Body of pancreas (tissue), 4 donors: ENCODE results near the gene RFTN2. TPM values are rescaled to one million over a fixed set of nuclear protein-coding genes. Genes with fewer than 3 reads are reported as not detected.

Source experiments
- ATAC-seq: fragments of 150-250 bp; one replicate; pipeline ENCODE4 v1.9.1; 2016
- DNase-seq, 4 donors: peaks; one replicate each; pipeline ENCODE4 v3.0.0-alpha.2; 2019
- H3K27ac ChIP-seq, 4 donors: fragments of 200-600 bp; sonication (generic); 1 replicate in 3 of 4; 2 replicates in 1 of 4; pipeline versions ENCODE4 v1.5.1 to v1.6.1; 2016 to 2019; ENCODE audit warnings: mild to moderate bottlenecking in 1 of 4, mixed read lengths in 1 of 4, moderate library complexity in 1 of 4
- H3K27me3 ChIP-seq, 2 donors: fragments of 200-600 bp; sonication (generic); one replicate each; pipeline ENCODE4 v1.6.0; 2016; ENCODE audit warnings: mild to moderate bottlenecking in 1 of 2
- H3K36me3 ChIP-seq, 2 donors: fragments of 200-600 bp; sonication (generic); replicated peaks in 1 of 2; 2 replicates each; pipeline ENCODE4 v1.5.1; 2016; ENCODE audit warnings: low read depth in 2 of 2; ENCODE audit not compliant: insufficient read depth in 1 of 2
- H3K4me1 ChIP-seq: fragments of 200-600 bp; sonication (generic); one replicate; pipeline ENCODE4 v1.6.0; 2016
- H3K4me3 ChIP-seq, 2 donors: fragments of 200-600 bp; sonication (generic); 1 replicate in 1 of 2; 2 replicates in 1 of 2; pipeline ENCODE4 v1.5.1; 2016 to 2019
- H3K9me3 ChIP-seq, 3 donors: fragments of 200-600 bp; sonication (generic); 1 replicate in 2 of 3; 2 replicates in 1 of 3; pipeline ENCODE4 v1.5.1; 2016
- CTCF ChIP-seq, 7 experiments: fragments of 450-650 bp in 4 of 7; fragments of 200-600 bp in 3 of 7; sonication (generic) in 3 of 7; IDR thresholded peaks; one replicate each; pipeline ENCODE4 v1.5.1; 2016 to 2019; ENCODE audit warnings: antibody characterized with exemption in 7 of 7
- POLR2A ChIP-seq, 3 donors: fragments of 450-650 bp; IDR thresholded peaks; one replicate each; pipeline ENCODE4 v1.6.1; 2016; ENCODE audit warnings: antibody characterized with exemption in 3 of 3, mild to moderate bottlenecking in 2 of 3
- WGBS, 2 donors: methylation state at CpG; one replicate each; pipeline ENCODE4 v1.1.5; 2017; 5-methylcytosine and 5-hydroxymethylcytosine counted together
- intact Hi-C: fragments of 100-400 bp; cut with DNase I; formaldehyde crosslinking; loops from one replicate; pipeline ENCODE4 v1.15.1; 2023
- total RNA-seq, 2 donors: library from RNA; depleted of rRNA; stranded (reverse); fragments of >200 nt; gene quantifications; one replicate each; pipeline ENCODE4 v1.1.0, GENCODE V29; 2016

Gene RFTN2
- total RNA-seq, 2 donors from 2014 or later: 1.3 to 11.9 TPM

GRCh38 chr2:197604117-197604860 lies 71.1 kb downstream of the RFTN2 start:
- ATAC-seq (no peak), DNase-seq (no peak)
- Histone ChIP-seq H3K36me3 (no peaks in the 10 kb centered on the region), H3K27me3 (no peaks in the 10 kb centered on the region), H3K27ac (no peak overlapping the region), H3K9me3 (no peaks in the 10 kb centered on the region), H3K4me1 (no peaks in the 10 kb centered on the region), H3K4me3 (no peak overlapping the region)
- 36 to 40% methylated on average over 1 of the region's 1 CpG for WGBS, 2 donors
- intact Hi-C loops: no loop called here
- no peak for TF ChIP-seq CTCF (IDR thresholded peaks at IDR 0.05)
- TF ChIP-seq POLR2A (IDR thresholded peaks at IDR 0.05): no peak

GRCh38 chr2:197601726-197602125 lies 73.7 kb downstream of the RFTN2 start:
- no peak for TF ChIP-seq POLR2A (IDR thresholded peaks at IDR 0.05)
- no peaks in the 10 kb centered on the region for H3K4me1 ChIP-seq
- ATAC-seq: no peak
- H3K9me3 ChIP-seq: no peaks in the 10 kb centered on the region
- WGBS, 2 donors: 59 to 70% methylated on average over 2 of the region's 2 CpGs
- no peak overlapping the region for H3K27ac ChIP-seq
- no peaks in the 10 kb centered on the region for H3K27me3 ChIP-seq
- H3K4me3 ChIP-seq: no peak overlapping the region
- intact Hi-C loops: no loop called here
- H3K36me3 ChIP-seq: no peaks in the 10 kb centered on the region
- no peak for DNase-seq

GRCh38 chr2:197600306-197600705 lies 75.1 kb downstream of the RFTN2 start:
- Histone ChIP-seq H3K27ac (no peak overlapping the region), H3K4me3 (no peak overlapping the region), H3K4me1 (no peaks in the 10 kb centered on the region), H3K9me3 (no peaks in the 10 kb centered on the region), H3K27me3 (no peaks in the 10 kb centered on the region), H3K36me3 (no peaks in the 10 kb centered on the region)
- TF ChIP-seq CTCF (IDR thresholded peaks at IDR 0.05) (no peak), POLR2A (IDR thresholded peaks at IDR 0.05) (no peak)
- ATAC-seq: no peak
- WGBS, 2 donors: 70 to 74% methylated on average over 5 of the region's 5 CpGs
- no peak for DNase-seq
- intact Hi-C loops: no loop called here

- Histone ChIP-seq H3K27ac (no peak overlapping the region), H3K9me3 (no peaks in the 10 kb centered on the region), H3K4me1 (no peaks in the 10 kb centered on the region), H3K4me3 (no peak overlapping the region), H3K27me3 (no peaks in the 10 kb centered on the region), H3K36me3 (no peaks in the 10 kb centered on the region)
- peak; percentile 64 for ATAC-seq
- TF ChIP-seq CTCF (IDR thresholded peaks at IDR 0.05): peak in 4 of 7 experiments; percentile 20 to 40 (median 34)
- no peak for TF ChIP-seq POLR2A (IDR thresholded peaks at IDR 0.05)
- 53 to 54% methylated on average over 11 of the region's 11 CpGs for WGBS, 2 donors
- DNase-seq: peak in 3 of 4 donors; percentile 19 to 42 (median 24)
- intact Hi-C loops: no loop called here
Observed at GRCh38 chr2:197599285-197599965, 76.0 kb downstream of the RFTN2 start.

GRCh38 chr2:197598450-197598849 lies 76.9 kb downstream of the RFTN2 start:
- WGBS, 2 donors: 77 to 79% methylated on average over 5 of the region's 5 CpGs
- ATAC-seq (no peak), DNase-seq (no peak)
- TF ChIP-seq CTCF (IDR thresholded peaks at IDR 0.05): no peak
- TF ChIP-seq POLR2A (IDR thresholded peaks at IDR 0.05): no peak
- Histone ChIP-seq H3K4me3 (no peak overlapping the region), H3K27me3 (no peaks in the 10 kb centered on the region), H3K36me3 (no peaks in the 10 kb centered on the region), H3K27ac (no peak overlapping the region), H3K9me3 (no peaks in the 10 kb centered on the region), H3K4me1 (no peaks in the 10 kb centered on the region)
- intact Hi-C loops: no loop called here
